Measurements from ENCODE around the gene CPSF4. TPM values are rescaled to one million over a fixed set of nuclear protein-coding genes. Genes with fewer than 3 reads are reported as not detected.

Gene CPSF4
- total RNA-seq, 1 donor from 2014 or later, result 72.1 TPM

DNA sequence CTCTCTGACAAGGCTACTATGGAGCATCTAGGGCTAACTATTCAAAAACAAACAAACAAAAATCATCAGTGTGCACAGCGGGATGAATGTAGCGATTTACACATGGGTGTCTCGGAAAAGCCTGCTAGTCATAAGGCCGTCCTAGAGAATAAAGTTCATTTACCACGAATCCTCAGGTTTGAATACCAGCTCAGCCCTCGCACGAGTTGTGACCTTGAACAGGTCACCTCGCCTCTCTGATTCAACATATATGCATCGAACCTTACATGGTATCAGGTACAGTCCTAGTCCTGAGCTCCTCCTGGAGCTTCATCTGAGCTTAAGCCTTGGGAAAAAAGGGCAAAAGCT is 26.7 kb downstream of the CPSF4 start:
- H3K27ac Mint-ChIP-seq, result peak overlapping the region; percentile 93
- H3K27me3 ChIP-seq, result peaks cover 10% of the 10 kb centered on the region
- peaks cover 19% of the 10 kb centered on the region for H3F3A ChIP-seq (ENCODE audit: low read depth)
- H3K9ac ChIP-seq, result peak overlapping the region; percentile 90
- H3K36me3 ChIP-seq, result no peaks in the 10 kb centered on the region
- peaks cover 4% of the 10 kb centered on the region for H4K20me1 ChIP-seq (ENCODE audit: low read depth)
- peaks cover 57% of the 10 kb centered on the region for H3K79me2 ChIP-seq (ENCODE audit: low read depth)
- peak overlapping the region; percentile 91 for H3K4me2 ChIP-seq
- H2AFZ ChIP-seq (replicated peaks), result peak overlapping the region; percentile 87
- peaks cover 19% of the 10 kb centered on the region for H3K36me3 Mint-ChIP-seq
- peak overlapping the region; percentile 87 for H3K4me3 ChIP-seq
- TF ChIP-seq EZH2 (IDR thresholded peaks at IDR 0.05) (no peak), EZH2phosphoT487 (IDR thresholded peaks at IDR 0.05) (no peak)
- TF ChIP-seq, protein P1, sequence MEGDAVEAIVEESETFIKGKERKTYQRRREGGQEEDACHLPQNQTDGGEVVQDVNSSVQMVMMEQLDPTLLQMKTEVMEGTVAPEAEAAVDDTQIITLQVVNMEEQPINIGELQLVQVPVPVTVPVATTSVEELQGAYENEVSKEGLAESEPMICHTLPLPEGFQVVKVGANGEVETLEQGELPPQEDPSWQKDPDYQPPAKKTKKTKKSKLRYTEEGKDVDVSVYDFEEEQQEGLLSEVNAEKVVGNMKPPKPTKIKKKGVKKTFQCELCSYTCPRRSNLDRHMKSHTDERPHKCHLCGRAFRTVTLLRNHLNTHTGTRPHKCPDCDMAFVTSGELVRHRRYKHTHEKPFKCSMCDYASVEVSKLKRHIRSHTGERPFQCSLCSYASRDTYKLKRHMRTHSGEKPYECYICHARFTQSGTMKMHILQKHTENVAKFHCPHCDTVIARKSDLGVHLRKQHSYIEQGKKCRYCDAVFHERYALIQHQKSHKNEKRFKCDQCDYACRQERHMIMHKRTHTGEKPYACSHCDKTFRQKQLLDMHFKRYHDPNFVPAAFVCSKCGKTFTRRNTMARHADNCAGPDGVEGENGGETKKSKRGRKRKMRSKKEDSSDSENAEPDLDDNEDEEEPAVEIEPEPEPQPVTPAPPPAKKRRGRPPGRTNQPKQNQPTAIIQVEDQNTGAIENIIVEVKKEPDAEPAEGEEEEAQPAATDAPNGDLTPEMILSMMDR (IDR thresholded peaks at IDR 0.05), result no peak
- peaks cover 6% of the 10 kb centered on the region for H3K4me1 ChIP-seq
- no peak overlapping the region for H3K27ac ChIP-seq
- no peaks in the 10 kb centered on the region for H3K9me3 Mint-ChIP-seq
- peaks cover 17% of the 10 kb centered on the region for H3K4me1 Mint-ChIP-seq
- DNase-seq (ENCODE audit: low spot score), result no peak
- H3K27me3 Mint-ChIP-seq (ENCODE audit: insufficient read depth, low read depth), result peaks cover 3% of the 10 kb centered on the region
- H3K4me3 Mint-ChIP-seq, result peak overlapping the region; percentile 91
- no peaks in the 10 kb centered on the region for H3K9me3 ChIP-seq (ENCODE audit: low read depth)

DNA sequence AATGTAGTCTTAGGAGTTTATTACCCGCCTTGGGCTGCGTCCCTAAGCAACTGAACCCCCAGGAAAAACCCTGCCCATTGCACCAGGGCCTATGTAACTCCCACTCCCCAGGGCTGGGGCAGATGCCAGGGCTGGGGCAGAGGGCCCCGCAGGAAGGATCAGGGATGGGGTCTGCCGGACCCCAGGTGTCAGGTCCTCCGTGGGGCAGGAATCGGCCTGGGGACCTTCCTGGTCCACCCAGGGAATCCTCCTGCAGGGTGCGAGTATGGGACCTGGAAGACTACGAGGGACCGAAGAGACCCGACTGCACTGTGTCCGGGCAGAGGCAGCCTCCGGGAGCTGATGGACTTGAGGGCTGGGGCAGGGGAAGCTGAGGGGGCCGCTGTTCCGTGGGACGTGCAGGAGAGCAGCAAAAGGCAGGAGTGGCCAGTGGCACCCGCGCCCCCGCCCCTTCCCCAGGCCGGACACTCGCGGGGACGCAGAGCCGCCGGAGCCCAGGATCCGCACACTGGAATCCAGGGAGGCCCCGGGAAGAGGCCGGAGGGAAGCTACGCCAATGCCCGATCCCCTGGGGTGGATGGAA is 29.7 kb downstream of the CPSF4 start:
- Histone ChIP-seq H2AFZ (replicated peaks) (no peak overlapping the region), H3K27ac (no peak overlapping the region), H3K4me3 (no peak overlapping the region), H4K20me1 (ENCODE audit: low read depth) (no peaks in the 10 kb centered on the region), H3K9me3 (ENCODE audit: low read depth) (no peaks in the 10 kb centered on the region), H3K79me2 (ENCODE audit: low read depth) (peaks cover 34% of the 10 kb centered on the region), H3K4me1 (peaks cover 6% of the 10 kb centered on the region), H3K4me2 (no peak overlapping the region), H3K36me3 (no peaks in the 10 kb centered on the region), H3K27me3 (peaks cover 10% of the 10 kb centered on the region), H3F3A (ENCODE audit: low read depth) (peaks cover 30% of the 10 kb centered on the region), H3K9ac (no peak overlapping the region)
- H3K9me3 Mint-ChIP-seq, result no peaks in the 10 kb centered on the region
- no peak overlapping the region for H3K4me3 Mint-ChIP-seq
- peaks cover 12% of the 10 kb centered on the region for H3K36me3 Mint-ChIP-seq
- no peak overlapping the region for H3K27ac Mint-ChIP-seq
- TF ChIP-seq EZH2phosphoT487 (IDR thresholded peaks at IDR 0.05) (no peak), EZH2 (IDR thresholded peaks at IDR 0.05) (no peak)
- TF ChIP-seq, protein P1 (IDR thresholded peaks at IDR 0.05), result no peak
- H3K27me3 Mint-ChIP-seq (ENCODE audit: insufficient read depth, low read depth), result peaks cover 8% of the 10 kb centered on the region
- DNase-seq (ENCODE audit: low spot score), result no peak
- H3K4me1 Mint-ChIP-seq, result peaks cover 21% of the 10 kb centered on the region

DNA sequence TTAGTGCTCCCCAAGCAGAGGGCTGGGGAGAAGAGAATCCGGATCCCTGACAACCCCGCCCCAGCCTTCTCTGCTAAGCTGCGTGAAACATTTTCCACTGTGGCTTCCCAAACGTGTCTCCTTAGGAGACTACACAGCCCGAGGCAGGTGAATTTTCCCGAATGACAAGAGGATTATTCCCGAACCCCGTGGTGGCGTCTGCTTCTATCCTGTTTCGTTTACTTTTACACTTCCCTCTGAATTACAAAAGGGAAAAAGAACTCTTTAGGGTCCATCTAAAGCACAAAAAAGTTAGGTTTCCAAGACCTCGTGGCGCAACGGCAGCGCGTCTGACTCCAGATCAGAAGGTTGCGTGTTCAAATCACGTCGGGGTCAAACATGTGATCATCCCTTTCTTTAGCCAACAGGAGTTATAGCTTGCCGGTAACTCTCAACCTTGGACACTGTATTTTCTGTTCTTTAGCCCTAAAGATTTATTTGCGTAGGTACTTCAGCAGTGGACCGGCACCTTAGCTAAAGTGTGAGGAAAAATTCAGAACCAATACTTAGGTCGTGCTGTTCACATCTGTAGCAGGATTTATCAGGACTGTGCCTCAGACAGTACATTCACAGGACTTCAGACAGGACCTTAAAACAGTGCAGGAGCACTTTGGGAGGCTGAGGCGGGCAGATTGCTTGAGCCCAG is 30.8 kb downstream of the CPSF4 start:
- H3K4me1 ChIP-seq, result peaks cover 12% of the 10 kb centered on the region
- H3K4me1 Mint-ChIP-seq, result peaks cover 21% of the 10 kb centered on the region
- H3K36me3 ChIP-seq, result no peaks in the 10 kb centered on the region
- no peaks in the 10 kb centered on the region for H3K9me3 Mint-ChIP-seq
- TF ChIP-seq EZH2phosphoT487 (IDR thresholded peaks at IDR 0.05) (no peak), EZH2 (IDR thresholded peaks at IDR 0.05) (no peak)
- TF ChIP-seq, protein P1 (IDR thresholded peaks at IDR 0.05), result no peak
- peak overlapping the region; percentile 54 for H2AFZ ChIP-seq (replicated peaks)
- peaks cover 34% of the 10 kb centered on the region for H3K79me2 ChIP-seq (ENCODE audit: low read depth)
- no peak overlapping the region for H3K9ac ChIP-seq
- peak; percentile 14 for DNase-seq (ENCODE audit: low spot score)
- H3K27ac Mint-ChIP-seq, result no peak overlapping the region
- H3K9me3 ChIP-seq (ENCODE audit: low read depth), result no peaks in the 10 kb centered on the region
- peaks cover 30% of the 10 kb centered on the region for H3F3A ChIP-seq (ENCODE audit: low read depth)
- no peak overlapping the region for H3K4me2 ChIP-seq
- H3K4me3 ChIP-seq, result no peak overlapping the region
- peaks cover 8% of the 10 kb centered on the region for H3K27me3 Mint-ChIP-seq (ENCODE audit: insufficient read depth, low read depth)
- H3K36me3 Mint-ChIP-seq, result peaks cover 6% of the 10 kb centered on the region
- H4K20me1 ChIP-seq (ENCODE audit: low read depth), result no peaks in the 10 kb centered on the region
- H3K4me3 Mint-ChIP-seq, result no peak overlapping the region
- no peak overlapping the region for H3K27ac ChIP-seq
- H3K27me3 ChIP-seq, result peaks cover 10% of the 10 kb centered on the region
